A673 (cell line): Measurements from ENCODE around the gene AKAP7. TPM values are rescaled to one million over a fixed set of nuclear protein-coding genes. Genes with fewer than 3 reads are reported as not detected.
"Not testable (repeated sequence)": the region's sequence is repeated elsewhere in the genome, so short reads cannot be mapped to it uniquely, and the experiment has no call there.

ENCODE experiments used
- BruUV-seq: library from RNA; stranded (reverse); fragments of 400-500 nt; replicated peaks from 2 replicates; lab custom pipeline; 2021; lab: Mats Ljungman, UMichigan
- CTCF ChIA-PET: fragments of 300-600 bp; sonication (Branson Sonifier 250); formaldehyde crosslinking; loops from one replicate; lab custom pipeline; 2022; ENCODE audit warnings: antibody characterized with exemption; lab: Charles Lee
- POLR2A ChIA-PET: fragments of 300-600 bp; sonication (Branson Sonifier 250); formaldehyde crosslinking; loops from one replicate; lab custom pipeline; 2022; ENCODE audit warnings: antibody characterized with exemption; ENCODE audit not compliant: low non-redundant PET; lab: Charles Lee
- DNase-seq: peaks from one replicate; pipeline ENCODE4 v3.0.0-alpha.2; 2015; ENCODE audit warnings: low spot score
- H3K27ac ChIP-seq: fragments of 200-600 bp; sonication (generic); 2 replicates; pipeline ENCODE4 v1.5.1; 2016; ENCODE audit warnings: mixed run types, low read depth, mild to moderate bottlenecking, mixed read lengths, antibody characterized with exemption, low read length; ENCODE audit not compliant: poor library complexity, severe bottlenecking
- H3K27me3 ChIP-seq: fragments of 200-600 bp; sonication (generic); replicated peaks from 2 replicates; pipeline ENCODE4 v1.6.1; 2017; ENCODE audit warnings: mixed run types, low read depth, mild to moderate bottlenecking, mixed read lengths, antibody characterized with exemption, low read length; ENCODE audit not compliant: insufficient read depth, poor library complexity
- H3K36me3 ChIP-seq: fragments of 200-600 bp; sonication (generic); 2 replicates; pipeline ENCODE4 v1.6.1; 2016; ENCODE audit warnings: mixed run types, mild to moderate bottlenecking, mixed read lengths, antibody characterized with exemption, low read length; ENCODE audit not compliant: insufficient read depth, poor library complexity, severe bottlenecking
- H3K4me1 ChIP-seq: fragments of 200-600 bp; sonication (generic); 2 replicates; pipeline ENCODE4 v1.6.1; 2017; ENCODE audit warnings: mixed run types, mild to moderate bottlenecking, mixed read lengths, antibody characterized with exemption, low read length; ENCODE audit not compliant: insufficient read depth, poor library complexity, severe bottlenecking
- H3K4me3 ChIP-seq: fragments of 200-600 bp; sonication (generic); 2 replicates; pipeline ENCODE4 v1.5.1; 2016; ENCODE audit warnings: low read depth, mixed run types, mild to moderate bottlenecking, mixed read lengths, low read length; ENCODE audit not compliant: poor library complexity, severe bottlenecking
- H3K9me3 ChIP-seq: fragments of 200-600 bp; sonication (generic); 2 replicates; pipeline ENCODE4 v1.6.1; 2016; ENCODE audit warnings: mixed run types, low read depth, mild to moderate bottlenecking, mixed read lengths, antibody characterized with exemption, low read length; ENCODE audit not compliant: poor library complexity, severe bottlenecking
- CTCF ChIP-seq: fragments of 300-800, 200-600 bp; sonication (generic); conservative IDR thresholded peaks from 2 replicates; pipeline ENCODE4 v1.5.1; 2017; ENCODE audit warnings: low read depth, mild to moderate bottlenecking, antibody characterized with exemption, low read length, moderate library complexity, mixed read lengths
- EZH2 ChIP-seq: fragments of 200-600 bp; sonication (generic); IDR thresholded peaks from 2 replicates; pipeline ENCODE4 v1.6.1; 2017; ENCODE audit warnings: borderline replicate concordance, low read depth, mild to moderate bottlenecking, mixed read lengths, antibody characterized with exemption, low read length; ENCODE audit not compliant: poor library complexity, severe bottlenecking
- intact Hi-C: fragments of 100-400 bp; cut with micrococcal nuclease; formaldehyde crosslinking; loops from one replicate; pipeline ENCODE4 v1.10.0; 2022; ENCODE audit not compliant: unreplicated experiment
- total RNA-seq: library from RNA; stranded (reverse); gene quantifications from 2 replicates; pipeline ENCODE4 v1.2.3, GENCODE V29; 2021

Gene AKAP7
- total RNA-seq, 1 experiment from 2014 or later, result 59.5 TPM

- ChIA-PET CTCF (no interaction called here), POLR2A (no interaction called here)
- TF ChIP-seq CTCF (no peak), EZH2 (no peak)
- Histone ChIP-seq H3K27me3 (no peaks in the 10 kb centered on the region), H3K36me3 (no peaks in the 10 kb centered on the region), H3K4me1 (no peaks in the 10 kb centered on the region), H3K27ac (no peak overlapping the region), H3K9me3 (no peaks in the 10 kb centered on the region), H3K4me3 (no peak overlapping the region)
- intact Hi-C loops, result no loop called here
- no TSS peak for BruUV-seq
- no peak for DNase-seq
Measured at GRCh38 chr6:131322125-131322524, 186.9 kb downstream of the AKAP7 start.

- BruUV-seq, result not testable (repeated sequence)
Measured at GRCh38 chr6:131325669-131326068, 190.4 kb downstream of the AKAP7 start.

GRCh38 chr6:131328727-131329126 lies 193.5 kb downstream of the AKAP7 start:
- POLR2A ChIA-PET, CTCF ChIA-PET, H3K36me3 ChIP-seq, intact Hi-C loops, H3K9me3 ChIP-seq, H3K27ac ChIP-seq, H3K27me3 ChIP-seq, H3K4me3 ChIP-seq, BruUV-seq, DNase-seq, H3K4me1 ChIP-seq: not testable (repeated sequence)

More at GRCh38 chr6:131325669-131326068, 190.4 kb downstream of the AKAP7 start:
- H3K27ac ChIP-seq, intact Hi-C loops, H3K4me1 ChIP-seq, H3K9me3 ChIP-seq, DNase-seq, H3K36me3 ChIP-seq, CTCF ChIA-PET, H3K4me3 ChIP-seq, H3K27me3 ChIP-seq, POLR2A ChIA-PET: not testable (repeated sequence)

GRCh38 chr6:131331151-131331550 lies 195.9 kb downstream of the AKAP7 start:
- TF ChIP-seq CTCF, result no peak
- TF ChIP-seq EZH2, result no peak
- Histone ChIP-seq H3K4me1 (no peaks in the 10 kb centered on the region), H3K27me3 (no peaks in the 10 kb centered on the region), H3K9me3 (no peaks in the 10 kb centered on the region), H3K27ac (no peak overlapping the region), H3K4me3 (no peak overlapping the region), H3K36me3 (no peaks in the 10 kb centered on the region)
- intact Hi-C loops, result no loop called here
- POLR2A ChIA-PET, result no interaction called here
- BruUV-seq, result no TSS peak
- CTCF ChIA-PET, result no interaction called here
- no peak for DNase-seq
